Glutamatergic neuron (in vitro differentiated cells): ENCODE measurements around the gene NUDT3. TPM values are rescaled to one million over a fixed set of nuclear protein-coding genes. Genes with fewer than 3 reads are reported as not detected.

Source experiments
- DNase-seq: peaks from one replicate; pipeline ENCODE4 v3.0.0; 2022
- H3K27ac Mint-ChIP-seq: one replicate; pipeline ENCODE4 v1.8.0; 2020; ENCODE audit warnings: mild to moderate bottlenecking, mixed read lengths, inconsistent platforms; ENCODE audit not compliant: unreplicated experiment
- H3K27me3 Mint-ChIP-seq: one replicate; pipeline ENCODE4 v1.8.0; 2020; ENCODE audit warnings: mild to moderate bottlenecking, moderate library complexity, mixed read lengths, inconsistent platforms; ENCODE audit not compliant: unreplicated experiment
- H3K36me3 Mint-ChIP-seq: one replicate; pipeline ENCODE4 v1.8.0; 2020; ENCODE audit warnings: mild to moderate bottlenecking, mixed read lengths, inconsistent platforms; ENCODE audit not compliant: unreplicated experiment
- H3K4me1 Mint-ChIP-seq: one replicate; pipeline ENCODE4 v1.8.0; 2020; ENCODE audit warnings: mild to moderate bottlenecking, low read depth, mixed read lengths, inconsistent platforms; ENCODE audit not compliant: unreplicated experiment
- H3K4me3 Mint-ChIP-seq: one replicate; pipeline ENCODE4 v1.8.0; 2020; ENCODE audit warnings: mild to moderate bottlenecking, mixed read lengths, inconsistent platforms; ENCODE audit not compliant: unreplicated experiment
- H3K9me3 Mint-ChIP-seq: one replicate; pipeline ENCODE4 v1.8.0; 2020; ENCODE audit warnings: mild to moderate bottlenecking, moderate library complexity, mixed read lengths, inconsistent platforms; ENCODE audit not compliant: unreplicated experiment
- CTCF ChIP-seq: fragments of 200-600 bp; sonication (generic); IDR thresholded peaks from one replicate; pipeline ENCODE4 v1.5.0; 2021; ENCODE audit not compliant: partially characterized antibody, unreplicated experiment
- total RNA-seq: library from RNA; stranded (reverse); fragmentation: NEBNext Ultra II Directional; extraction: Animal tissue kit (Norgen Biotek cat#: 25700); gene quantifications from one replicate; pipeline ENCODE4 v1.2.1, GENCODE V29; 2021; ENCODE audit not compliant: unreplicated experiment

The NUDT3 gene
- total RNA-seq, 1 donor from 2014 or later: 76.1 TPM

GRCh38 chr6:34237722-34238584 is 154.5 kb downstream of the NUDT3 start:
- H3K4me1 Mint-ChIP-seq: peaks cover 18% of the 10 kb centered on the region
- peaks cover 3% of the 10 kb centered on the region for H3K27me3 Mint-ChIP-seq
- peaks cover 7% of the 10 kb centered on the region for H3K9me3 Mint-ChIP-seq
- H3K27ac Mint-ChIP-seq: peak overlapping the region; percentile 64
- H3K4me3 Mint-ChIP-seq: peak overlapping the region; percentile 86
- no peaks in the 10 kb centered on the region for H3K36me3 Mint-ChIP-seq
- peak; percentile 44 for TF ChIP-seq CTCF
- DNase-seq: peak; percentile 71

- no peak overlapping the region for H3K4me3 Mint-ChIP-seq
- H3K9me3 Mint-ChIP-seq: peaks cover 7% of the 10 kb centered on the region
- H3K4me1 Mint-ChIP-seq: peaks cover 16% of the 10 kb centered on the region
- H3K27me3 Mint-ChIP-seq: peaks cover 3% of the 10 kb centered on the region
- no peak overlapping the region for H3K27ac Mint-ChIP-seq
- peak; percentile 63 for DNase-seq
- H3K36me3 Mint-ChIP-seq: no peaks in the 10 kb centered on the region
- TF ChIP-seq CTCF: no peak
These were observed 155.2 kb downstream of the NUDT3 start for GRCh38 chr6:34237316-34237721.

GRCh38 chr6:34236443-34237315 is 155.8 kb downstream of the NUDT3 start, which contains the start of gene HMGA1:
HMGA1 (plus strand) TSS chr6:34236873; CDS start chr6:34240781, 3,908 bp downstream.
- H3K4me3 Mint-ChIP-seq: peak within 1 kb of the TSS; percentile 78
- H3K27ac Mint-ChIP-seq: peak within 1 kb of the TSS; percentile 86
- no peaks in the 10 kb centered on the region for H3K36me3 Mint-ChIP-seq
- peaks cover 7% of the 10 kb centered on the region for H3K9me3 Mint-ChIP-seq
- H3K4me1 Mint-ChIP-seq: peaks cover 15% of the 10 kb centered on the region
- peaks cover 7% of the 10 kb centered on the region for H3K27me3 Mint-ChIP-seq
- peak; percentile 94 for DNase-seq
- TF ChIP-seq CTCF: peak; percentile 16

- DNase-seq: no peak
- Mint-ChIP-seq H3K4me3 (peak overlapping the region; percentile 78), H3K9me3 (peaks cover 7% of the 10 kb centered on the region), H3K27me3 (peaks cover 7% of the 10 kb centered on the region), H3K27ac (peak overlapping the region; percentile 86), H3K4me1 (peaks cover 15% of the 10 kb centered on the region), H3K36me3 (no peaks in the 10 kb centered on the region)
- TF ChIP-seq CTCF: no peak
These were observed 156.4 kb downstream of the NUDT3 start for GRCh38 chr6:34236131-34236442.
